Astrocyte (in vitro differentiated cells and primary cell): Measurements from ENCODE around the gene DBF4B. TPM values are rescaled to one million over a fixed set of nuclear protein-coding genes. Genes with fewer than 3 reads are reported as not detected.

Experiments used
- DNase-seq: peaks from one replicate; pipeline ENCODE4 v3.0.0-alpha.2; 2010; ENCODE audit warnings: low read depth
- FAIRE-seq: peaks from 2 replicates; lab custom pipeline; 2011; peaks lifted over from hg19 to GRCh38; lab: Jason Lieb, UNC
- H2AFZ ChIP-seq: 2 replicates; pipeline ENCODE4 v1.6.0; 2012; ENCODE audit warnings: low read depth, low read length, inconsistent platforms
- H3K27ac ChIP-seq: 2 replicates; pipeline ENCODE4 v1.5.1; 2011; ENCODE audit warnings: low read depth, low read length, inconsistent platforms
- H3K27me3 ChIP-seq: 2 replicates; pipeline ENCODE4 v1.6.0; 2011; ENCODE audit warnings: low read length, inconsistent platforms; ENCODE audit not compliant: insufficient read depth
- H3K36me3 ChIP-seq: 2 replicates; pipeline ENCODE4 v1.5.1; 2011; ENCODE audit warnings: low read length, inconsistent platforms; ENCODE audit not compliant: insufficient read depth
- H3K4me1 ChIP-seq: 2 replicates; pipeline ENCODE4 v1.5.1; 2011; ENCODE audit warnings: low read length, inconsistent platforms; ENCODE audit not compliant: insufficient read depth
- H3K4me2 ChIP-seq: 2 replicates; pipeline ENCODE4 v1.6.0; 2012; ENCODE audit warnings: low read length, inconsistent platforms
- H3K4me3 ChIP-seq: 2 replicates; pipeline ENCODE4 v1.5.1; 2011; ENCODE audit warnings: low read depth, mild to moderate bottlenecking, low read length, inconsistent platforms; ENCODE audit not compliant: insufficient read depth
- H3K79me2 ChIP-seq: 2 replicates; pipeline ENCODE4 v1.6.0; 2012; ENCODE audit warnings: mild to moderate bottlenecking, low read length, inconsistent platforms; ENCODE audit not compliant: insufficient read depth
- H3K9ac ChIP-seq: 2 replicates; pipeline ENCODE4 v1.6.0; 2012; ENCODE audit warnings: mild to moderate bottlenecking, low read length, inconsistent platforms
- H3K9me3 ChIP-seq: 2 replicates; pipeline ENCODE4 v1.5.1; 2012; ENCODE audit warnings: low read depth, mild to moderate bottlenecking, low read length, inconsistent platforms; ENCODE audit not compliant: insufficient read depth
- H4K20me1 ChIP-seq: 2 replicates; pipeline ENCODE4 v1.6.0; 2012; ENCODE audit warnings: low read length, inconsistent platforms; ENCODE audit not compliant: insufficient read depth
- H3K27ac Mint-ChIP-seq: one replicate; pipeline ENCODE4 v1.8.0; 2021; ENCODE audit warnings: mild to moderate bottlenecking, mixed read lengths; ENCODE audit not compliant: unreplicated experiment
- H3K27me3 Mint-ChIP-seq: one replicate; pipeline ENCODE4 v1.8.0; 2021; ENCODE audit warnings: low read depth, mixed read lengths; ENCODE audit not compliant: unreplicated experiment
- H3K36me3 Mint-ChIP-seq: one replicate; pipeline ENCODE4 v1.8.0; 2021; ENCODE audit warnings: low read depth, mixed read lengths; ENCODE audit not compliant: unreplicated experiment
- H3K4me1 Mint-ChIP-seq: one replicate; pipeline ENCODE4 v1.8.0; 2021; ENCODE audit warnings: low read depth, mixed read lengths; ENCODE audit not compliant: unreplicated experiment
- H3K4me3 Mint-ChIP-seq: one replicate; pipeline ENCODE4 v1.8.0; 2021; ENCODE audit warnings: mild to moderate bottlenecking, moderate library complexity, mixed read lengths; ENCODE audit not compliant: unreplicated experiment
- H3K9me3 Mint-ChIP-seq: one replicate; pipeline ENCODE4 v1.8.0; 2021; ENCODE audit warnings: mild to moderate bottlenecking, mixed read lengths; ENCODE audit not compliant: unreplicated experiment
- EZH2 ChIP-seq: IDR thresholded peaks from 2 replicates; pipeline ENCODE4 v1.6.1; 2012; ENCODE audit warnings: mild to moderate bottlenecking, low read length, inconsistent platforms; ENCODE audit not compliant: insufficient read depth
- total RNA-seq: library from RNA; stranded (reverse); gene quantifications from 2 replicates; pipeline ENCODE4 v1.2.1, GENCODE V29; 2021
- TF ChIP-seq, protein P1 (sequence below): IDR thresholded peaks from 2 replicates; pipeline ENCODE4 v1.5.1; 2011; ENCODE audit warnings: low read depth, mild to moderate bottlenecking, inconsistent platforms, low read length, moderate library complexity; ENCODE audit not compliant: insufficient read depth

The DBF4B gene
- total RNA-seq, 1 donor from 2014 or later, result 9.5 TPM

DNA sequence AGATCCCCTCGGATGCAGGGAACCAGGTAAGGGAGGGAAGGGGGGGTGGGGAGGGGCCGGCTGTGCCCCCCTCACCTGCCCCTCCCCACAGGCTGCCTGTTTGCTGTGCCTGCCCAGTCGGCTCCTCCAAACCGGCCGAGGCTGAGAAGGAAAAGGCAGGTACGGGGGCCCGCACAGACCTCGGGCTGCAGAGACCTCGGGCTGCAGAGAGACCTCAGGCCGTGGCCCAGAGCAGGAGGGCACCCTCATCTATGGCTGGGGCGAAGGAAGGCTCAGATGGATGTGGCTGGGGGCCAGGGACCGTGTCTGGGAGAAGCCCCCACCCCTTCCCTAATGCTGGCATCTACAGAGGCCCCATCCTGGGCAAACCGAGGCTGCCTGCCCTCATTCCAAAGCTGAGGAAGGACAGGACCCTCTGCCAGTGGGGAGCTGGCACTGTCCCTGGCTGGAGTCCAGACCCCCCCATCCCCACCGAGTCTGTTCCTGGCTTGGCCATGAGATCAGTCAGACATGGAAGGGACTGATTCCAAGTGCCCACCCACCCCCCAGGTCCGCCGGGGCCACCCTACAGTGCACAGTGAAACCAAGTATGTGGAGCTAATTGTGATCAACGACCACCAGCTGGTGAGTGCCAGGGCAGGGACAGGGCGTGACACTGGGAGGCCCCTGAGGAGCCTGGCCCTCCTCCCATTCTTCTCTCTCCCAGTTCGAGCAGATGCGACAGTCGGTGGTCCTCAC, 64.0 kb downstream of the DBF4B start:
- Histone ChIP-seq H3K79me2 (no peaks in the 10 kb centered on the region), H2AFZ (no peak overlapping the region), H3K4me2 (no peak overlapping the region), H3K4me1 (peaks cover 10% of the 10 kb centered on the region), H3K36me3 (no peaks in the 10 kb centered on the region), H3K27ac (no peak overlapping the region), H3K9me3 (no peaks in the 10 kb centered on the region), H4K20me1 (no peaks in the 10 kb centered on the region), H3K4me3 (no peak overlapping the region), H3K27me3 (no peaks in the 10 kb centered on the region), H3K9ac (no peak overlapping the region)
- Mint-ChIP-seq H3K27me3 (peaks cover 24% of the 10 kb centered on the region), H3K9me3 (no peaks in the 10 kb centered on the region), H3K4me1 (peaks cover 4% of the 10 kb centered on the region), H3K4me3 (no peak overlapping the region), H3K36me3 (no peaks in the 10 kb centered on the region), H3K27ac (no peak overlapping the region)
- no peak for TF ChIP-seq EZH2
- TF ChIP-seq, protein P1, sequence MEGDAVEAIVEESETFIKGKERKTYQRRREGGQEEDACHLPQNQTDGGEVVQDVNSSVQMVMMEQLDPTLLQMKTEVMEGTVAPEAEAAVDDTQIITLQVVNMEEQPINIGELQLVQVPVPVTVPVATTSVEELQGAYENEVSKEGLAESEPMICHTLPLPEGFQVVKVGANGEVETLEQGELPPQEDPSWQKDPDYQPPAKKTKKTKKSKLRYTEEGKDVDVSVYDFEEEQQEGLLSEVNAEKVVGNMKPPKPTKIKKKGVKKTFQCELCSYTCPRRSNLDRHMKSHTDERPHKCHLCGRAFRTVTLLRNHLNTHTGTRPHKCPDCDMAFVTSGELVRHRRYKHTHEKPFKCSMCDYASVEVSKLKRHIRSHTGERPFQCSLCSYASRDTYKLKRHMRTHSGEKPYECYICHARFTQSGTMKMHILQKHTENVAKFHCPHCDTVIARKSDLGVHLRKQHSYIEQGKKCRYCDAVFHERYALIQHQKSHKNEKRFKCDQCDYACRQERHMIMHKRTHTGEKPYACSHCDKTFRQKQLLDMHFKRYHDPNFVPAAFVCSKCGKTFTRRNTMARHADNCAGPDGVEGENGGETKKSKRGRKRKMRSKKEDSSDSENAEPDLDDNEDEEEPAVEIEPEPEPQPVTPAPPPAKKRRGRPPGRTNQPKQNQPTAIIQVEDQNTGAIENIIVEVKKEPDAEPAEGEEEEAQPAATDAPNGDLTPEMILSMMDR, result no peak
- DNase-seq (no peak), FAIRE-seq (no peak)

- Histone ChIP-seq H3K9me3 (no peaks in the 10 kb centered on the region), H3K4me1 (peaks cover 10% of the 10 kb centered on the region), H4K20me1 (no peaks in the 10 kb centered on the region), H3K27ac (no peak overlapping the region), H3K36me3 (no peaks in the 10 kb centered on the region), H3K27me3 (no peaks in the 10 kb centered on the region), H3K4me3 (no peak overlapping the region), H3K4me2 (no peak overlapping the region), H3K9ac (no peak overlapping the region), H2AFZ (no peak overlapping the region), H3K79me2 (no peaks in the 10 kb centered on the region)
- peaks cover 4% of the 10 kb centered on the region for H3K4me1 Mint-ChIP-seq
- FAIRE-seq, result no peak
- H3K4me3 Mint-ChIP-seq, result no peak overlapping the region
- H3K27ac Mint-ChIP-seq, result no peak overlapping the region
- peaks cover 20% of the 10 kb centered on the region for H3K27me3 Mint-ChIP-seq
- no peaks in the 10 kb centered on the region for H3K9me3 Mint-ChIP-seq
- no peaks in the 10 kb centered on the region for H3K36me3 Mint-ChIP-seq
- TF ChIP-seq EZH2, result no peak
- TF ChIP-seq, protein P1, result no peak
- no peak for DNase-seq
These were observed 64.7 kb downstream of the DBF4B start for GRCh38 chr17:44773140-44773539.
